Measurements from ENCODE around the gene IL4R. TPM values are rescaled to one million over a fixed set of nuclear protein-coding genes. Genes with fewer than 3 reads are reported as not detected.
"Not testable (repeated sequence)": the region's sequence is repeated elsewhere in the genome, so short reads cannot be mapped to it uniquely, and the experiment has no call there.

Gene IL4R
- polyA plus RNA-seq, 1 donor = 21.9 TPM

DNA sequence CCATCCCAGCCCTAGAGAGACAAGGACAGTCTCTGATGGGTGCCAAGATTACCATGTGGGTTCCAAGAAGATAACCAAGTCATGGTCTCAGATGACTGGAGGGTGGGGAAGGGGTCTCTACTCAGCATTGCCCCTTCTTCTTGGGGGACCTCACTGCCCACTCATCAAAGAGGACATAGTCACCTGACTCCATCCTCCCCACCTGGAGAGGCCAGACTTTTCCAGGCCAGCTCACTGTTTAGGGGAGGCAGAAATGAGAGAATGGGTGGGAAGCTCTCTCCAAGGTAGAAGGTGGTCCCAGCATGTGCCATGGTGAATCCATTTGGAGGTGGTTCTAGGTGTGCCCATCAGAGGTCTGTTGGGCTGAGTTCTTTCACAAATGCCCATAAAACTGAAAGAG, 67.5 kb downstream of the IL4R start:
- no peak for DNase-seq

DNA sequence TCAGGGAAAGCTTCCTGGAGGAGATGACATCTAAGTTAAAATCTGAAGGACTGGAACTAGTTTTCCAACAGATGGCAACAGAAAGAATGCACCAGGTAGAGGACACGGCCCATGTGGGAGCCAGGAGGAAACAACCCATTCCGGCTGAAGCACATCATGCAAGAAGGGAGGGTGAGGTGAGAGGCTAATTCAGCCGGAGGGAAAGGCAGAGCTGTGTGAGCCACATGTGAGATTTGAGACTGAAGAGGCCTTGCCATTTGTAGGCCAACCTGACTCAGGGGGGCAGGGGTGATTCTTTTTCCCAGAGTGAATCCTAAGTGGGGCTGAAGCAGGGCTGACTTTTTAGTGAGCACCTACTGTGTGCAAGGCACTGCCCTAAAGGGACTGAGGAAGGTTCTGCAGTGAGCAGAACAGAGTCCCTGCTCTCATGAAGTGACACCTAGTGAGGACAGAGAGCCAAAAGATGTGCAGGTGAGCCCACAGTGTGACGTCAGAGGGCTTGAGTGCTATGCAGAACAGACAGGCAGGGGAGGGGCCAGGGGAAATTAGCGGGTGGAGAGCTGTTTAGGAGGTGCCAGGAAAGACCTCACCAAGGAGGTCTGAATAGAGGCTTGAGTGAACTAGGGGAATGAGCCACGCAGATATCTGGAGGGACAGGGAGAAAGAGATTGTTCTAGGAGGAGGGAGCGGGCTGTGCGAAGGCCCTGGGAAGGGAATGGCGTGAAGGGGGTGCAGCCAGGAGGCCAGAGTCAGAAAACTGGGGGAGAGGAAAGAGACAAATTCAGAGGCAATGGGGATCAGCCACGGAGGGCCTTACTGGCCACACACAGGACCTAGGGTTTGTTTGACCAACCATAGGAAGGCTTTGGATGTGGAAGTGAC, 68.4 kb downstream of the IL4R start:
- no peak for DNase-seq

DNA sequence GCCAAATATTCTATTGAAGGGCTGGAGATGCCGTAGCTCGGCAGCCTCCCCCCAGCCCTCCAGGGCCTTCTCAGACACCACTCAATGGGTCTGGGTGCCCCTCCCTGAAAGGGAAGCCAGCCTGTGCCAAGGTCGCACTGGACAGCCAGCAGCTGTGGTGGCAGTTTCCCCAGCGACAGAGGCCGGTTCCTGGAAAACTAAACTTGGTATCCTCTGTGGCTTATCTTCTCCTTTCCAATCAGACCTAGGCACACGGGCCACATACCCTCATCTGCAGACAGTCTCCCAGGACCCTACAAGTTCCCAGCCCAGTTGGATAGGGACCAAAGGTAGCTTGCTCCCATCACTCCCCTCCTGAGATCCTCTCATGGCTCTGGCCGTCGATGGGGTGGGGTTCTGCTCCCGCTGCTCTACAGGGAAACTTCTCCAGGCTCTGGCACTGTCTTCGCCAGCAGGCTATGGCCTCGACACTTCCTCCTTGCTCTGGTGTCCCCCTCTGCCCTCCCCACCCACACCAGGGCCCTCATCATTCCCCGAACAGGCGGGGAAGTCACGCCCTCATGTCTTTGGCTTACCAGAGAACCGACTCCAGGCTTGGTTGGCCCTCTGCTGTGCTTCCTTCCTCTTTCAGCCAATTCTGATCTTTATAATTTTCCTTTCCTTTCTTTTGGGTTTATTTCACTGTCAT, 69.9 kb downstream of the IL4R start:
- DNase-seq = no peak

DNA sequence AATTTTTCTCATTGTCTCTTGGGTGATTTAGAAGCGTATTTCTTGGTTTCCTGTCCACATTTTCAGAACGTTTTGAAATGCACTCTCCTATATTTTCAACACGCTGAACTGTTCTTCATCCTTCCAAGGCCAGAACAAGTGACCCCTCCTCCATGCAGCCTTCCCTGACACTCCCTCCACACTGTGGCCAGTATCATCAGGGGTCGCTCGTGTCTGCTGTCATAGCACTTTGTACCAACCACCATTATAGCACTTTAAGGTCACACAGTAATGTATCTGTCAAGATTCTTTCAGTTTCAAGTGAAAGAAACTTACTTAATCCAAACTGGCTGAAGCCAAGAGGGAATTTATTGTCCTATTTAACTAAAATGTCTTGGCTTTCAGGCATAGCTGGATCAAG, 70.7 kb downstream of the IL4R start:
- no peak for DNase-seq

DNA sequence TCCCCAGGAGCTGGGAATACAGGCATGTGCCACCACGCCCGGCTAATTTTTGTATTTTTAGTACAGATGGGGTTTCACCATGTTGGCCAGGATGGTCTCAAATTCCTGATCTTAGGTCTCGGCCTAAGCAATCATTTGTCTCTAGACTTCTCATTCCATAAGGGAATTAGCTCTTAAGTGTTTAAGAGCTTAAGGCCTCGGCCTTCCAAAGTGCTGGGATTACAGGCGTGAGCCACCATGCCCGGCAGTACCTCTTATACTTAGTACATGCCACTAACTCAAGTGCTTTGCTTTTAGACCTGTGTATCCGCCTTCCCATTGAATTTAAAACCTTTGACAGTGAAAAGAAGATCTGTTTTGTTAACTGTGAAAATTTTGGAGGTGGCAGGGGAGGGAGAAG, 71.6 kb downstream of the IL4R start:
- DNase-seq = no peak

DNA sequence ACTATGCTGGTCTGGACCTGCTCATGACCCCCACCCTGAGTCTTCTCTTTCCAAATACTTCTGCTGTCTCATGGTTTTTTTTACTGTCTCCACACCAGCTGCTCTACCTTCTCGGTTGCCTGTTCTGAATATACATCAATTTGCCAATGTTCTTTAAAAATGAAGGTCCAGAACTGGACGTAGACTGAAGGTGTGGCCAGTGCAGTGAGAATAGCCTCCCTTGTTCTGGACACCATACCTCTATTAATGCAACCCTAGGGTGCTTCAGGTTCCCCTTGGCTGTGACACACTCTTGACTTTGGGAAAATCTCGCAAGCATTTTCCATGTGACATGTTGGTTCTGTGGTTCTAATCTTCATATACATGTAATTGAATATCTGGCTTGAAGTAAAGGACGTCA, 72.9 kb downstream of the IL4R start:
- DNase-seq = no peak

DNA sequence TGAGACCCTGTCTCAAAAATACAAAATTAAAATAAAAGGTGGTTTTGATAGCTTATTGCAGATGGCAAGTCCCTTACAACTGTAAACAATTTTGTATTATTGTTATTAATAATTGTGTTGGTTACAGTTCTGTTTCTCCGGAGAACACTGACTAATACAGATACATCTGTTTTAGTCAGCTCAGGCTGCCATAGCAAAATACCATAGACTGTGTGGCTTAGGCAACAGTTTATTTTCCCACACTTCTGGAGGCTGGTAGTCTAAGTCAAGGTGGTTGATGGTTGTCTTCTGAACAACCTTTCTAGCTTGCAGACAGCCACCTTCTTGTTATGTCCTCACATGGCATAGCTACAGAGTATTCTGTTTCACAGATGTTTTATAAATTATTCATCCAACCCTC, 74.0 kb downstream of the IL4R start:
- no peak for DNase-seq

DNA sequence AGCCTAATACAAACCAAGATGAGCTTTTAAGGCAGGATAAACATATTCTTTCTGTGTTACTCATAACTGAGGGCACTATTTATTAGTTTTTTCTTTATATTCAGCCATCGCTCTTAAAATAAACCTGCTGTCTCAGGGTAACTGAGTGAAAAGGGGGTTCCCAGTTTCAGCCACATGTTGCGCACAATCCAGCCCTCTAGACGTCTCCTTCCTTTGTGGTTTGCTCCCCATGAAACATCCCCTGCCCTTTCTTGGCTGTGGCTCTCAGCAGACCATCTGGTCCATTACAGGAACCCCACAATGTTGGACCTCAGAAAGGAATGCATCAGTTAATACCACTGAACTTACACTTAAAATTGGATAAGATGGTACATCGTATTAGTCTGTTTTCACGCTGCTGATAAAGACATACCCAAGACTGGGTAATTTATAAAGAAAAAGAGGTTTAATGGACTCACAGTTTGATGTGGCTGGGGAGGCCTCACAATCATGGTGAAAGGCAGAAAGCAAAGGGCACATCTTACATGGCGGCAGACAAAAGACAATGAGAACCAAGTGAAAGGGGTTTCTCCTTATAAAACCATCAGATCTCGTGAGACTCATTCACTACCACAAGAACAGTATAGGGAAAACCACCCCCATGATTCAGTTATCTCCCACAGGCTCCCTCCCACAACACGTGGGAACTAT, 75.6 kb downstream of the IL4R start:
- DNase-seq = no peak

DNA sequence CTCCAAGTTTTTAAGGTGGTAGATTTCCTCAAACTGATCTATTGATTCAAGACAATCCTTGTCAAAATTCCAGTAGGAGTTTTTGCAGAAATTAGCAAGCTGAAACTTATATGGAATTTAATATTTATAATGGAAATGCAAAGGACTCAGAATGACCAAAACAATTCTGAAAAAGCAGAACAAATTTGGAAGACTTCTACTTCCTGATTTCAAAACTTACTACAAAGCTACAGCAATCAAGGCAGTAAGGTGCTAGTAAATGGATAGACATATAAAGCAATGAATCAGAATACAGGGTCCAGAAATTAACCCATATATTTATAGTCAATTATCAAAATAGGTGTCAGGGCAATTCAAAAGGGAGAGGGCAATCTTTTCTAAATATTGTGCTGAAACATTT, 76.4 kb downstream of the IL4R start:
- no peak for DNase-seq

DNA sequence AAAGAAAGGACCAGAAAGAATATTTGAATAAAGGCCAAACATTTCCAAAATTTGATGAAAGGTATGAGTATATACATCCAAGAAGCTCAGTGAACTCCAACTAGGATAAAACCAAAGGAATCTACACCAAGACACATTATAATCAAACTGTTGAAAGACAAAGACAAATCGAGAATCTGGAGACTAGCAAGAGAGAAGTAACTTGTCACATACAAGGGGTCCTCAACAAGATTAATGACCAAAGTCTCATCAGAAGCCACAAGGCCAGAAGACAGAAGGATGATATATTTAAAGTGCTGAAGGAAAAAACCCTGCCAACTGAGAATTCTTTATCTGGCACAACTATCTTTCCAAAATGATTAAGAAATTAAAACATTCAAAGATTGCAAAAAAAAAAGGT, 78.9 kb downstream of the IL4R start:
- no peak for DNase-seq

DNA sequence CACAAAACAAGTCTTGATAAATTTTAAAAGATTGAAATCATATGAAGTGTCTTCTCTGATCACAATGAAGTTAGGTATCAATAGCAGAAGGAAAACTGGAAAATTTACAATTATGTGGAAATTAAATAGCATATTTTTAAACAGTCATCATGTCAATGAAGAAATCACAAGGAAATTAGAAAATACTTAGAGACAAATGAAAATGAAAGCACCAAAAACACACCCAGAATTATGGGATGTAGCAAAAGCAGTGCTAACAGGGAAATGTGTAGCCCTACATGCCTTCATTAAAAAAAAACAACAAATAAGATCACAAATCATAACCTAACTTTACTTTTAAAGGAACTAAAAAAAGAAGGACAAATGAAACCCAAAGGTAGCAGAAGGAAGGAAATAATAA, 80.7 kb downstream of the IL4R start:
- DNase-seq = no peak

DNA sequence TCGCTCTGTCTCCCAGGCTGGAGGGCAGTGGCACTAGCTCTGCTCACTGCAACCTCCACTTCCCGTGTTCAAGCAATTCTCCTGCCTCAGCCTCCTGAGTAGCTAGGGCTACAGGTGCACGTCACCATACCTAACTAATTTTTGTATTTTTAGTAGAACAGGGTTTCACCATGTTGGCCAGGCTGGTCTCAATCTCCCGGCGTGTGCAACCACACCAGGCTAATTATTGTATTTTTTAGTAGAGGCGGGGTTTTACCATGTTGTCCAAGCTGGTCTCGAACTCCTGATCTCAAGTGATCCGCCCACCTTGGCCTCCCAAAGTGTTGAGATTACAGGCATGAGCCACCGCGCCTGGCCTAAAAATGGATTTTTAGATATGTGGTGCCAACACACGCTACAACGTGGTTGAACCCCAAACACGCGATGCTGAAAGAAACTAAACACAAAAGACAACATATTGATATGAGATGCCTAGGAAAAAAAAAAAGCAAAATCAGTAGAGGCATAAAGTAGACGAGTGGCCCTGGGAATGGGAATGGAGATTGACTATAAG, 84.6 kb downstream of the IL4R start:
- not testable (repeated sequence) for DNase-seq

DNA sequence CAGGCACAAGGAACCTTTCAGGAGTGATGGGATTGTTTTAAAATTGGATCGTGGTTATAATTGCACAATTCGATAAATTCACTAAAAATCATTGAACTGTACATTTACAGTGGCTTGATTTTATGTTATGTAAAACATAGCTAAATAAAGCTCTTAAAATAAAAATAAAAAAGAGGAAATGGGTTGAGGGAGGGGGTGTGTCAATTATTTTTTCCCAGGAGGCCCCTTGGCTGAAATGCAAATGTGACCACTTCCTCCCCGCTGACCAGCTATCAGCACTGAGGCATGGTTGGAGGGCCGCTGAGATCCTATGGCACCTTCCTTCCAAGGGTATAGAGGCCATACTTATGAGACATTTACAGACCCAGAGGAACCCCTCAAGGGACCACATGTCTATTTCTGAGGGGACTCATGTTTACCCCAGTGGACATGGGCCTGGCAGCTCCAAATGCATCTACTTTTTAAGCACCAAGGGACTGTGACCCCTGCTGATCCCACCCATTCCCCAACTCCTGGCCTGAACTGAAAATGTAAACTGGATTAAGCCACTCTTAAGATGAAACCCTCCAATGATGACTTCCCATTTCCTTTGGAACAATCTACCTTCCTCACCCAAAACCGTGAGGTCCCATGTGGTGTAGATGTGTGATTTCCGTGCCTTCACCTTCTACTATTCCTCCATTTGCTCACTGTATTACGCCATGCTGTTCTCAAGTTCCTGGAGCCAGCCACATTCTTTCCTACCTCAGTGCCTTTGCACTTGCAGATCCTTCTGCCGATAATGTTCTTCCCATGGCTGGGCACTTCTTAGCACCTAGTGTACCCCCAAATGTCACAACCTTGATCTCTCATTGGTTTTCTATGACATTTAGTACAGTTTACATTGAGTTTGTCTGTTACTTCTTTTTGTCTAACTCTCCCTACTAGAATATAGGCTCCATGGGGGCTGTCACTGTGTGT, 85.4 kb downstream of the IL4R start:
- no peak for DNase-seq

DNA sequence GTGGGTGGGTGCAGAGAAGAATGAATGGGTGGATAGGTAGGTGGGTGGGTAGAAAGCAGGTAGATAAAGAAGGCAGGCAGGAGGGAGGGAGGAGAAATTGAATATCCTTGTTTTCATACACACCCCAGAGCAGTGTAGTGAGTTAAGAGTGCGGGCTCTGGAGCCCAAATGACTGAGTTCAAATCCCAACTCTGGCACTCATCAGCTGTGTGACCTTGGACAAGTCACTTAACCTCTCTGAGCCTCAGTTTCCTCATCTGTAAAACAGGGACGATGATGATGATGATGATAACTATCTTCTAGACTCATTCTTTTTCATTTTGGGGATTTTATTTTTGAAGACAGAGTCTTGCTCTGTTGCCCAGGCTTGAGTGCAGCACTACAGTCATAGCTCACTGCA, 86.2 kb downstream of the IL4R start:
- no peak for DNase-seq

DNA sequence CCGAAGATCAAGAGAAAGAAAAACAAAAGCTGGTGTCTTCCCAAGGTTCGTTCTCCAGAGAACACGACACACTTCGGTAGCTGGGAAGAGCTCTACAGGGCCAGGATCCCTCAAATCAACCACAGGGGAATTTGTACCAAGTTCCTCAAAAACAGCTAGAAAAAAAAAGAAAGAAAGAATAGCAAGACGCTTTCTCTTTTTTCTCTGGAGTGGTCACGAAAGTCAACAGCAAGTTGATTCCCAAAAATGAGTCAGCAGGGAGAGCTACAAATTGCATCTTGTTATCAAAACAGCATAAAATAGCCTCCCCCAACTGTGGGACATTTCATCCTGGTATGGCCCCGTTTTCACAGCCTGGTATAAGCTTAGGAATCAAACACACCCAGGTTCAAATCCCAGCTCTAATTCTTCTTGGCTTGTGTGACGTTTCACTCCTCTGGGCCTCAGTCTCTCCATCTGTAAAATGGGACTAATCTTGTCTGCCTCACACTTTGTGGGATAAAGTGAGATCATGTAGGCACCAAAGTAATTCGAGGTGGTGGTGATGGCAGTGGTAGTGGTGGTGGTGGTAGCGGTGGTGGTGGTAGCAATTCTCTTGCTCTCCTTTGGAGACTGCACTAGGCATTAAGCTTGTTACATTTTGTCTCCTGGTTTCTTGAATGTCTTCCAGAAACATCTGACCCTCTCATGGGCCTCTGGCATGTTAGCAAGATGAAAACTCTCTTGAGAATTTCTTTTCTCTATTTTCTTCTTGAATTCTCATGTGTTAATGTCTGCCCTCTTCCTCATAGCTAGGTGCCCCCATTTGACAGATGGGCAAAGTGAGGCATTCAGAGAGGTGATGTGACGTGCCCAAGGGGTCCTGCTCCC, 87.2 kb downstream of the IL4R start:
- no peak for DNase-seq

DNA sequence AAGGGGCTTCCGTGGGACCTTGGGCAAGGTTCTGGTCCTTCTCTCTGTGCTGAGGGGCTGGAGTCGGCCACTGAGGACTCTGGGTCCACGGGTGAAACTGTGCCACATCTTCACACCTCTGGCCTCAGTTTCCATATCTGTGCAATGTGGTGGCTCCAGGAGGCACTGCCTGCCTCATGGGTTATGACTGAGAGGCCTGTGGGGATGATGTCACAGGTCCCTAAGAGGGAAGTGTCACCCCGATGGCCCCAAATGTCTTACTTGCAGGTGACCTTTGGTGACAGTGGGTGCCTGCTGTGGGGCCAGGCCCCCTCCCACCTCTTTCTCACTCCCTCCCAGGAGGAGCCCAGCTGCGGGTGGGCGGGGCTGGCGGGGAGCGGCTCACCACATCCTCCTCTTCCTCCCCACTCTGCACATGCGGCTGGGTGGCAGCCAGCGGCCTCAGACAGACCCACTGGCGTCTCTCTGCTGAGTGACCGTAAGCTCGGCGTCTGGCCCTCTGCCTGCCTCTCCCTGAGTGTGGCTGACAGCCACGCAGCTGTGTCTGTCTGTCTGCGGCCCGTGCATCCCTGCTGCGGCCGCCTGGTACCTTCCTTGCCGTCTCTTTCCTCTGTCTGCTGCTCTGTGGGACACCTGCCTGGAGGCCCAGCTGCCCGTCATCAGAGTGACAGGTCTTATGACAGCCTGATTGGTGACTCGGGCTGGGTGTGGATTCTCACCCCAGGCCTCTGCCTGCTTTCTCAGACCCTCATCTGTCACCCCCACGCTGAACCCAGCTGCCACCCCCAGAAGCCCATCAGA, 88.2 kb downstream of the IL4R start, which contains the start of gene IL21R:
TSS of gene IL21R (plus strand) at position 407 of the 801 bp plus-strand sequence. CDS start 27,898 bp downstream, outside the sequence.
- DNase-seq = no peak

DNA sequence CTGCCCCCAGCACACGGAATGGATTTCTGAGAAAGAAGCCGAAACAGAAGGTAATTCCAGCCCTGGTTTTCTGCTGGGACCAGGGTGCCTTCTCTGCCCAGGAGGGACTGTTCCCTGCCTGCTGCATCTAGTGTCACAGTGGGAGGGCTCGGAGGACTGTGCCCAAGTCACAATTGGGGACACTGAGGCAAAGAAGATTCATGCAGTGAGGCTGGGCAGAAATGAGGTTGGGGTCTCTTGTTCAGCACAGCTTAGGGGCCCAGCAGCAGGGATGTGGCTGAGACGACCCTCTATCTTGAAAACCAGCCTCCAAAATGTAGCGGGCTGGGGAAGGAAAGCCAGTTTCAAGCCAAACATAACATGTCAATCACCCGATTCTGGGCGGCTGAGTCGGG, 88.8 kb downstream of the IL4R start:
- no peak for DNase-seq

DNA sequence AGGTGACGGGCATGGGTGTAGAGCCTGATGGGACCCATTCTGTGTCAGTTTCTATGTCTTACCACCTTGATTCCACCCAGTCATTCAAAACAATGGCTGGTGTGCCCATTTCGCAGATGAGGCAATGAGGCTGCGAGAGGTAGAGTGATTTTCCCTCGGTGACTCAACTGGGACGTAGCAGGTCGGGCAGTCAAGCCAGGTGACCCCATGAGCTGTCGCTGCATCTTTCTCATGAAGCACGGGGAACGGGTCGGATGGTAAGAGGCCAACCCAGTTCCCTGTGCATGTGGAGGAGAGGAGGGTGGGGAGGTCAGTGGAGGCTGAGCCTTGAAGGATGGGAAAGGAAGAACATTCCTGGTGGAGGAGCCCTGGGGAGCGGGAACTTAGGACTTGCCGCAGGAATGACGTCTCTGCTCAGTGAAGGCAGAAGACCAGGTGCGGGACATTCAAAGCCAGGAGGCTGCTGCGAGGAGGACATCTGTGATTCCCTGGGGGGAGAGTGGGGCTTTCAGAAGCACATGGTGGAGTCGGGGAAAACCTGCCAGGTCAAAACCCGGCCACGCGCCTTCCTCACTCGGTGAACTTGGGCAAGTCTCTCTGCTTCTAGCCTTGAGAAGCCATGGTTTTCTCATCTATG, 89.3 kb downstream of the IL4R start:
- no peak for DNase-seq

DNA sequence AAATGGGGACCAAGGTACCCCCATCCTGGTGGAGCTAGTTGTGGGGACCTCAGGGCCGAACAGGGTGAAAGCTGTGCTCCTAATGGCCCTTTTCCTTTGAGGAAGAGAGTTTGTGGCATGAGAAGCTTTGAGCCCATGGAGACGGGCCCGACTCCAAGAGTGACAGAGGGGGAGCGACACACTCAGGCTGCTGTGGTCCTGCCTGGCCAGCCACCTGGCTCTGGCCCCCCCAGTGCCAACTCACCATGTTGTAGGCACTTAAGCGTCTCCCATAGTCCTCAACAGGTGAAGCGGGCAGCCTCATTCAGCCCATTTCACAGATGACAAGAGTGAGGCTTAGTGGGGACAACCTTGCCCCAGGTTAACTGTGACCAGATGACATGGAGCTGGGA, 89.8 kb downstream of the IL4R start:
- DNase-seq = no peak
